ENCODE measurements around the gene SLC47A2.

The SLC47A2 gene

DNA sequence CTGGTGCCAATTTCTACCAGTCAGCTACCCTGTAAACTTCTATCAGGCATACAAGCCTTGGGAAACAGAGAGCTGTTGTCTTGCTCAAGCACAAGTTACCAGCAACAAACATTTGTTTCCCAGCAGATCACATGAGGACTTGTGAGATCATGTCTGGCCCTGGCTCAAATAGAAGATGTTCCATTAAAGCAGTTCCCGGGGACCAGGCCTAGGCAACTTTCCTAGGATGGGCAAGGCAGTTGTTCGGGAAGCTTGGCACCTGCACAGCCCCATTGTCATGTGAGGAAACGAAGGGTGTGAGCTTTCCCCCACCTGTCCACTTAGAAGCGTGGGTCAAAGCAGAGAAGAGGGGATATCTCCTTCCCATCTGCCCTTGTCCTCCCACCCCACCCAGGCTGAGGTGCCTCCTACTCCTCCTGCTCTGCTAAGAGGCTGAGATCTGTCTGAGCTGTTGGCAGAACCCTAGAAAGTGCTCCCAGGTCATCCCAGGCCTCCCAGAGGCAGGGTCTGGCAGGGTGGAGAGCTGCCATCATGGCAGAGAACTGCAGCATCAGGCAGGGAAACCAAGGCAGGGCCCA lies 11.2 kb upstream of the SLC47A2 start:
- no peak overlapping the region for H3K4me3 ChIP-seq (ENCODE audit: control insufficient read depth, low read depth, low read length)
- peak; percentile 89 for DNase-seq (ENCODE audit: low read depth)
- TF ChIP-seq, protein P1, sequence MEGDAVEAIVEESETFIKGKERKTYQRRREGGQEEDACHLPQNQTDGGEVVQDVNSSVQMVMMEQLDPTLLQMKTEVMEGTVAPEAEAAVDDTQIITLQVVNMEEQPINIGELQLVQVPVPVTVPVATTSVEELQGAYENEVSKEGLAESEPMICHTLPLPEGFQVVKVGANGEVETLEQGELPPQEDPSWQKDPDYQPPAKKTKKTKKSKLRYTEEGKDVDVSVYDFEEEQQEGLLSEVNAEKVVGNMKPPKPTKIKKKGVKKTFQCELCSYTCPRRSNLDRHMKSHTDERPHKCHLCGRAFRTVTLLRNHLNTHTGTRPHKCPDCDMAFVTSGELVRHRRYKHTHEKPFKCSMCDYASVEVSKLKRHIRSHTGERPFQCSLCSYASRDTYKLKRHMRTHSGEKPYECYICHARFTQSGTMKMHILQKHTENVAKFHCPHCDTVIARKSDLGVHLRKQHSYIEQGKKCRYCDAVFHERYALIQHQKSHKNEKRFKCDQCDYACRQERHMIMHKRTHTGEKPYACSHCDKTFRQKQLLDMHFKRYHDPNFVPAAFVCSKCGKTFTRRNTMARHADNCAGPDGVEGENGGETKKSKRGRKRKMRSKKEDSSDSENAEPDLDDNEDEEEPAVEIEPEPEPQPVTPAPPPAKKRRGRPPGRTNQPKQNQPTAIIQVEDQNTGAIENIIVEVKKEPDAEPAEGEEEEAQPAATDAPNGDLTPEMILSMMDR (conservative IDR thresholded peaks at IDR 0.05; ENCODE audit: control insufficient read depth, insufficient read depth, low read depth, low read length) = no peak

DNA sequence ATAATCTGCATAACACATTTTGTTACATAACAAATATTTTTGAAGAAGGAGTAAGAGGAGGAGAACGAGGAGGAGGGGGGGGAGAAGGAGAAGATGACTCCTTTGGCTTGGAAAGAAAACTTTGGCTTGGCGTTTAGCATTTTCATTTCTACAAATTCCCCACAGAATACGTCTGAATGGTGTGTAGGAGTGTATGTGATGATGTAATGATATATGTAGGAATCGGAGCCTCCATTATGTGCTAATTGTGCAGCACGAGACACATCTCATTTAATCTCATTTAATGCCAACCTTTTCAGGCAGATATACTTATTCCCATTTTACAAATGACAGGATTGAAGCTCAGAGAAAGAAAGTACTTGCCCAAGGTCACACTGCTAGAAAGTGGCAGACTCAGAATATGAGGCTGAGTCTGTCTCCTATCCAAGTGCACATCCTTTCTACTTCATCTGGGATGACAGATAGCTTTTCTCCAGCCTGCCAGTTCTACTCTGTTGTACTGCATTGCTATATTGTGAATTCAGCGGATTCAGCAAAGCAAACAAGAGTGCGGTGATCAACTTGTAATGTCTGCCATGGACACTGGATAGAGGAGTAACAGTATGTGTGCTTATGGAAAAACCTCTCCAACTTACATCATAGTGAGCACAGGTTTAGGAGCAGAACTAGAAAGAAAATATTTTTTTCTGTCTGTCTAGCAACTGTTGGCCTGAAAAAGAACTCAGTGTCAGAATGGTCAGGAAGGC lies 10.4 kb upstream of the SLC47A2 start:
- H3K4me3 ChIP-seq (ENCODE audit: control insufficient read depth, low read depth, low read length) = no peak overlapping the region
- TF ChIP-seq, protein P1 (conservative IDR thresholded peaks at IDR 0.05; ENCODE audit: control insufficient read depth, insufficient read depth, low read depth, low read length) = no peak

DNA sequence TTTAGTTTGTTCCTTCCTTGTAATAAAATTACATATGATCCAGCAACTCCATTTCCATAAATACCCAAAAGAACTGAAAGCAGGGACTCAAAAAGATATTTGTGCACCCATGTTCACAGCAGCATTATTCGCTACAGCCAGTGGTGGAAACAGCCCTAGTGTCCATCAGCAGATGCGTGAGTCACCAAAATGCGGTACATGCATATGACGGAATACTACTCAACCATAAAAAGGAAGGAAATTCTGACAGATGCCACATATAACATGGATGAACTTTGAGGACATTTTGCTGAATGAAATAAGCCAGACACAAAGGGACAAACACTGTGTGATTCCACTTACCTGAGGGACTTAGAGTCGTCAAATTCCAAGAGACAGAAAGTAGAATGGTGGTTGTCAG lies 9.1 kb upstream of the SLC47A2 start:
- TF ChIP-seq, protein P1 (conservative IDR thresholded peaks at IDR 0.05; ENCODE audit: control insufficient read depth, insufficient read depth, low read depth, low read length) = no peak
- H3K4me3 ChIP-seq (ENCODE audit: control insufficient read depth, low read depth, low read length) = no peak overlapping the region
- no peak for DNase-seq (ENCODE audit: low read depth)

More for the DNA sequence above, 10.4 kb upstream of the SLC47A2 start:
- DNase-seq (ENCODE audit: low read depth) = peak; percentile 69

DNA sequence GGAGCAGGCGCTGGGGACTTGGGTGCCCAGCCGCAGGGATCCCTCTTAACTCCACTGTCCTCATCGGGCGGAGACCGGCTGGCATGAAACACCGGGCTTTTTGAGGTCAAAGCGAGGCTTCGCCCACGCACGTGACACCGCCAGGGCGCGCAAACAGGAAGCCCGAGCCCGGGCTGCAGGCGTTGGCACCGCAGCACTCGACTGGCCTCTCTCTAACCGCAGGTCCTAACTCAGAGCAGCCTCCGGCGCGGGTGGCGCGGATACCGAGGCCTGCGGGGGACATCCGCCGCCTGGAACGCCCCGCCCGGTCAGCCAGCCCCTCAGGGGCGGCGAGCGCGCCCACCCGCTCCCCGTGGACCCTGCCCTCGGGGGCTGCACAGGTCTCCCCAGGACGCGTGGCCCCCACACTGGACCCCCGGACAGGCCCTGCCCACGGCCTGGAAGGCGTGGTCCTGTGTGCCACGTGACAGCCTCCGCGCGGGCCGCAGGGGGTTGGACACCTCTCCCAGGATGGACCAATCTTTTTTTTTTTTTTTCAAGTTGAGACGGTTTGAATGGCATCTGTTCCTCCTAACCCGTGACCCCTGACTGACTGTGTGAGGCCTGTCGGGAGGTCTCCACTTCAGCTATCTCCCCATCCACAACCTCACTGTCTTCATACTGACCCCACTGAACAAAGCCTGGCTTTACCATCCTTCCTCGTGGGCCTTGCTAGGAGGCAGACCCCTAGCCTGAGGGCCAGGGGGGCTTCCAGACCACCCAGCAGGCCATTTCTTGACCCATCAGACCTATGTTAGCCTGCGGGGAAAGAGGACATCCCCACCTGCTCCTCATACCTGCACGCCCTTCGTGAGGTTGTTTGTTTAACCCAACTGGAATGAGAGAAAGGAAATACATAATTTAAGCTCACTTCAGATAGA lies 8.4 kb upstream of the SLC47A2 start:
- DNase-seq (ENCODE audit: low read depth) = peak; percentile 8
- H3K4me3 ChIP-seq (ENCODE audit: control insufficient read depth, low read depth, low read length) = no peak overlapping the region
- TF ChIP-seq, protein P1 (conservative IDR thresholded peaks at IDR 0.05; ENCODE audit: control insufficient read depth, insufficient read depth, low read depth, low read length) = no peak

DNA sequence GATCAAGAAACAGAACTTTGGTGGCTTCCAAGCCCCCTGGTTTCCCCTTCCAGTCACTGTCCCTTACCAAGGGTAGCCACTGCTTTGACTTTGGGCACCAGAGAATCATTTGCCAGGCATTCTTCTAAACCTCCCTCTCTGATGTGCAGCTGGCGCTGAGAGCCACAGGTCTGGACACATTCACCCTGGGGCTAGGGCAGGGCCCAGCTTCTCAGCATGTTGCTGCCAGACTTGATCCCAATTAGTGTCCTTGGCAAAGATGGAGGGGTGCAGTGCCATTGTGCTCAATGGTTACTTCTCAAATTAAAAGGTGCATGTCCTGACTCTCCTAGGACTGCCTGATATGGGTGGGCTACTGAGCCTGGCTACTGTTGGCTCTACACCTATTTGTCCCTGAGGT lies 7.6 kb upstream of the SLC47A2 start:
- DNase-seq (ENCODE audit: low read depth) = no peak
- no peak overlapping the region for H3K4me3 ChIP-seq (ENCODE audit: control insufficient read depth, low read depth, low read length)
- TF ChIP-seq, protein P1 (conservative IDR thresholded peaks at IDR 0.05; ENCODE audit: control insufficient read depth, insufficient read depth, low read depth, low read length) = no peak

DNA sequence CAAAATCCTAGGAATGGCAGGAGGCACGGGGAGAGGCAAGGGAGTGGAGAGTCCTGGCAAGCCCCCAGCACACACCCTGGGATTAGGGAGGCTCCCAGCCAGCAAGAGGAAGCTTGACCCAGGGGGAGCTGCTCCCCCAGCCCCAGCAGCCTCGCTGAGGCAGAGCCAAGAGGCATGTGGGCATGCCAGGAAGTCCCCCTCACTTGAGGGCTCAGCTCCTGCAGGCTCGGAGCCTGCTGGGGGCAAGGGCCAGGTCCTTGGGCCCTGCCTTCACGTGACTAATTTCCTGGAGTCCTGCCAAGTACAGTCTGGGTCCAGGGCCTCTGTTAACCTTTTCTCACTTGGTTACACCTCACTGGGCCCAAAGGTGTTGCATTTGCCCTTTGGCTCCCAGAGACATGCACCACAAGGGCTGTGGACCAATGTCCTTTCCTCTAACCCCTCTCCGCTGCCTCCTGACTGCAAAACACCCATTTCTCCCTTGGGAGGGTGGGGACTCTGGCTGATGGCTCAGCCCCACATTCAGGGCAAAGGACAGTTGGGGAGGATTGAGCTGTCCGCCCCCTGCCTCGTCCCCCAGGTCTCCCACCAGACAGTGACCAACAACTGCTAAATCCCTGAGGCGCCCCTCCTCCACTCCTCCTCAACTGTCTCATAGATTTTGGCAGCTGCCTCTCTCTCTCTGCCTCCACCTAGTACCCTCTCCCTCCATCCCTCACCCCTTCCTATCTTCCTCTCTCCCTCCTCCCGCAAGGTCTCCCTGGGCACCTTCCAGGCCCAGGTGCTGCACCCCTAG lies 4.4 kb upstream of the SLC47A2 start:
- TF ChIP-seq, protein P1 (conservative IDR thresholded peaks at IDR 0.05; ENCODE audit: control insufficient read depth, insufficient read depth, low read depth, low read length) = no peak
- H3K4me3 ChIP-seq (ENCODE audit: control insufficient read depth, low read depth, low read length) = no peak overlapping the region
- DNase-seq (ENCODE audit: low read depth) = no peak

Measured in fibroblast of mammary gland (primary cell).